Measurements from ENCODE around the gene TRANK1.

GRCh38 chr3:36881735-36882134, 63.1 kb downstream of the TRANK1 start:
- no peak for TF ChIP-seq CTCF (IDR thresholded peaks at IDR 0.05)
- TF ChIP-seq POLR2A (IDR thresholded peaks at IDR 0.05) = no peak
- TF ChIP-seq POLR2AphosphoS5 (IDR thresholded peaks at IDR 0.05) = no peak

All from gastroesophageal sphincter (tissue), 3 donors.